Activated CD4-positive, alpha-beta T cell treated with anti-CD3 and anti-CD28 coated beads, Interleukin-2, amount 50 U/mL, for 1 hour (primary cell): ENCODE data around the gene UIMC1.
A peak's percentile ranks its signal among the peaks of the same experiment; 100 is the strongest.
"Not testable (repeated sequence)": the region's sequence is repeated elsewhere in the genome, so short reads cannot be mapped to it uniquely, and the experiment has no call there.

Experiments
- DNase-seq: peaks from one replicate; pipeline ENCODE4 v3.0.0-alpha.2; 2020

UIMC1 gene

GRCh38 chr5:177005619-177006264 is 837 bp downstream of the UIMC1 start:
- DNase-seq: peak; percentile 65

GRCh38 chr5:177004961-177005360 is 1.6 kb downstream of the UIMC1 start:
- DNase-seq: no peak

- DNase-seq: no peak
Observed at GRCh38 chr5:177003649-177004048, 2.9 kb downstream of the UIMC1 start.

GRCh38 chr5:176999526-176999925 is 7.1 kb downstream of the UIMC1 start:
- not testable (repeated sequence) for DNase-seq

GRCh38 chr5:176998828-176999227 is 7.8 kb downstream of the UIMC1 start:
- DNase-seq: no peak

- no peak for DNase-seq
Observed at GRCh38 chr5:176996780-176997179, 9.8 kb downstream of the UIMC1 start.

- DNase-seq: no peak
Observed at GRCh38 chr5:176995896-176996767, 10.4 kb downstream of the UIMC1 start.

- no peak for DNase-seq
Observed at GRCh38 chr5:176995122-176995490, 11.5 kb downstream of the UIMC1 start.

- DNase-seq: no peak
Observed at GRCh38 chr5:176994460-176995121, 12.0 kb downstream of the UIMC1 start.

GRCh38 chr5:176993081-176993480 is 13.5 kb downstream of the UIMC1 start:
- not testable (repeated sequence) for DNase-seq

- no peak for DNase-seq
Observed at GRCh38 chr5:176987583-176987982, 19.0 kb downstream of the UIMC1 start.

- DNase-seq: no peak
Observed at GRCh38 chr5:176986280-176986679, 20.3 kb downstream of the UIMC1 start.

- peak; percentile 15 for DNase-seq
Observed at GRCh38 chr5:176985516-176985915, 21.1 kb downstream of the UIMC1 start.

GRCh38 chr5:176984176-176984575 is 22.4 kb downstream of the UIMC1 start:
- DNase-seq: not testable (repeated sequence)

GRCh38 chr5:176983593-176983992 is 23.0 kb downstream of the UIMC1 start:
- not testable (repeated sequence) for DNase-seq

GRCh38 chr5:176983112-176983511 is 23.5 kb downstream of the UIMC1 start:
- DNase-seq: not testable (repeated sequence)

GRCh38 chr5:176980818-176981217 is 25.8 kb downstream of the UIMC1 start:
- DNase-seq: no peak

- DNase-seq: no peak
Observed at GRCh38 chr5:176979669-176980068, 26.9 kb downstream of the UIMC1 start.

- DNase-seq: no peak
Observed at GRCh38 chr5:176965633-176966032, 40.9 kb downstream of the UIMC1 start.

- no peak for DNase-seq
Observed at GRCh38 chr5:176959051-176959450, 47.5 kb downstream of the UIMC1 start.

GRCh38 chr5:176956756-176957155 is 49.8 kb downstream of the UIMC1 start:
- no peak for DNase-seq

GRCh38 chr5:176955895-176956294 is 50.7 kb downstream of the UIMC1 start:
- DNase-seq: no peak

GRCh38 chr5:176954050-176954449 is 52.5 kb downstream of the UIMC1 start:
- DNase-seq: no peak
